Keratinocyte (primary cell): Measurements from ENCODE around the gene TRPM3. TPM values are rescaled to one million over a fixed set of nuclear protein-coding genes. Genes with fewer than 3 reads are reported as not detected.

ENCODE experiments used
- DNase-seq: peaks from one replicate; pipeline ENCODE4 v3.0.0-alpha.2; 2011; ENCODE audit warnings: low read depth, missing footprints, low spot score
- FAIRE-seq: peaks from 2 replicates; lab custom pipeline; 2011; peaks lifted over from hg19 to GRCh38; lab: Jason Lieb, UNC
- H2AFZ ChIP-seq: 2 replicates; pipeline ENCODE4 v1.6.0; 2012; ENCODE audit warnings: low read length, control low read depth, inconsistent platforms; ENCODE audit not compliant: control insufficient read depth
- H3K27ac ChIP-seq: 2 replicates; pipeline ENCODE4 v1.5.1; 2011; ENCODE audit warnings: low read length; ENCODE audit not compliant: control insufficient read depth, insufficient read depth
- H3K27me3 ChIP-seq: 3 replicates; pipeline ENCODE4 v1.6.0; 2011; ENCODE audit warnings: low read length; ENCODE audit not compliant: control insufficient read depth, insufficient read depth; ENCODE audit errors: extremely low read depth
- H3K36me3 ChIP-seq, 2 experiments: 2 replicates in 1 of 2; 3 replicates in 1 of 2; pipeline ENCODE4 v1.5.1; 2011; ENCODE audit warnings: low read length in 2 of 2, mild to moderate bottlenecking in 1 of 2; ENCODE audit not compliant: control insufficient read depth in 2 of 2, insufficient read depth in 2 of 2; ENCODE audit errors: extremely low read depth in 1 of 2
- H3K4me1 ChIP-seq: 3 replicates; pipeline ENCODE4 v1.5.1; 2011; ENCODE audit warnings: low read length; ENCODE audit not compliant: control insufficient read depth, insufficient read depth; ENCODE audit errors: extremely low read depth
- H3K4me2 ChIP-seq: 3 replicates; pipeline ENCODE4 v1.6.0; 2011; ENCODE audit warnings: low read depth, low read length; ENCODE audit not compliant: control insufficient read depth, insufficient read depth; ENCODE audit errors: extremely low read depth
- H3K4me3 ChIP-seq, 3 experiments: fragments of 200-600 bp in 1 of 3; sonication (generic) in 1 of 3; 2 replicates in 2 of 3; 3 replicates in 1 of 3; pipeline ENCODE4 v1.5.1; 2011 to 2016; ENCODE audit warnings: low read length in 3 of 3, mild to moderate bottlenecking in 3 of 3, control low read depth in 2 of 3, inconsistent platforms in 1 of 3, low read depth in 1 of 3, mixed read lengths in 1 of 3, mixed run types in 1 of 3, moderate library complexity in 1 of 3; ENCODE audit not compliant: control insufficient read depth in 2 of 3, insufficient read depth in 2 of 3; ENCODE audit errors: extremely low read depth in 1 of 3
- H3K79me2 ChIP-seq: 2 replicates; pipeline ENCODE4 v1.6.0; 2012; ENCODE audit warnings: low read length; ENCODE audit not compliant: control insufficient read depth, insufficient read depth
- H3K9ac ChIP-seq: 3 replicates; pipeline ENCODE4 v1.6.0; 2011; ENCODE audit warnings: low read length; ENCODE audit not compliant: control insufficient read depth, insufficient read depth; ENCODE audit errors: extremely low read depth
- H3K9me1 ChIP-seq: 3 replicates; pipeline ENCODE4 v1.6.0; 2011; ENCODE audit warnings: low read length; ENCODE audit not compliant: control insufficient read depth, insufficient read depth; ENCODE audit errors: extremely low read depth
- H3K9me3 ChIP-seq: 2 replicates; pipeline ENCODE4 v1.5.1; 2012; ENCODE audit warnings: low read depth, low read length; ENCODE audit not compliant: control insufficient read depth
- H4K20me1 ChIP-seq: 3 replicates; pipeline ENCODE4 v1.6.0; 2011; ENCODE audit warnings: low read length; ENCODE audit not compliant: control insufficient read depth, insufficient read depth; ENCODE audit errors: extremely low read depth
- EZH2 ChIP-seq: IDR thresholded peaks from one replicate; pipeline ENCODE4 v1.6.1; 2012; ENCODE audit warnings: inconsistent platforms, mild to moderate bottlenecking, low read length, moderate library complexity
- dilution Hi-C: fragments of 300-500 bp; cut with MboI; formaldehyde crosslinking; loops from one replicate; pipeline ENCODE4 v1.7.0; 2020; ENCODE audit warnings: low sequenced_read_pairs; ENCODE audit not compliant: extremely low pct_ligation_motif_present
- polyA plus RNA-seq, 5 experiments: library from polyadenylated mRNA; depleted of rRNA in 3 of 5; stranded (reverse) in 3 of 5; stranded (forward) in 1 of 5; unstranded in 1 of 5; fragments of >200 nt; gene quantifications; 1 replicate in 1 of 5; 2 replicates in 3 of 5; 3 replicates in 1 of 5; pipeline versions ENCODE4 v1.2.1 to v1.2.3, GENCODE V29; 2011 to 2012; ENCODE audit warnings: missing spikeins in 2 of 5, low read depth in 1 of 5, low replicate concordance in 1 of 5
- TF ChIP-seq, protein P1 (sequence below), 3 experiments: IDR thresholded peaks in 1 of 3; conservative IDR thresholded peaks in 1 of 3; optimal IDR thresholded peaks in 1 of 3; 2 replicates in 2 of 3; 3 replicates in 1 of 3; pipeline versions ENCODE3 to v1.5.1; 2011; ENCODE audit warnings: low read length in 3 of 3, mild to moderate bottlenecking in 3 of 3, moderate library complexity in 2 of 3, control low read depth in 1 of 3, inconsistent platforms in 1 of 3; ENCODE audit not compliant: insufficient read depth in 2 of 3; ENCODE audit errors: extremely low read depth in 1 of 3

The TRPM3 gene
- polyA plus RNA-seq, 1 donor (not counting 4 experiments of a cell fraction or from before 2014, with no cell fraction given) = 0.03 TPM

DNA sequence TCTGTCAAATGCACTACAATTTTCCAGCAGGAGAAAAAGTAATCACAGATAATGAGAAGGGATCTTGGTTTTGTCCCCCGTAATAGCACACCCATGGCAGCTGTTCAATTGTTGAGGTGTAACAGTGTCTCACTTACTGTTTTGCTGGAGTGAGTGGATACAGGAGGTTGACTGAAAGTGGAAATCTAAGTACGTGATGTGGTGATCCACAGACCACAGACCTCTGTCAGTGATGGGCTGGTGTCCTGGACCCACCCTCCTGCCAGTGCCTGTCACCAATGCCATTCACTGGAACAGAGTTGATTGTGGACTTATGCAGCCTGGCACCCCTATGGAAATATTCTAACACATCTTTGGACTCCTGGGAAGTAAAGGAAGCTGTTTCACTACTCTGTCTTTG is 261.7 kb downstream of the TRPM3 start:
- Histone ChIP-seq H4K20me1 (no peaks in the 10 kb centered on the region), H3K4me2 (no peak overlapping the region), H3K9ac (no peak overlapping the region), H3K36me3 (no peaks in the 10 kb centered on the region), H3K4me1 (no peaks in the 10 kb centered on the region), H3K4me3 (no peak overlapping the region), H3K79me2 (no peaks in the 10 kb centered on the region), H3K9me1 (no peaks in the 10 kb centered on the region), H3K27ac (no peak overlapping the region), H2AFZ (no peak overlapping the region), H3K27me3 (no peaks in the 10 kb centered on the region), H3K9me3 (no peaks in the 10 kb centered on the region)
- dilution Hi-C loops = no loop called here
- no peak for DNase-seq
- FAIRE-seq = no peak
- TF ChIP-seq EZH2 = no peak
- TF ChIP-seq, protein P1, sequence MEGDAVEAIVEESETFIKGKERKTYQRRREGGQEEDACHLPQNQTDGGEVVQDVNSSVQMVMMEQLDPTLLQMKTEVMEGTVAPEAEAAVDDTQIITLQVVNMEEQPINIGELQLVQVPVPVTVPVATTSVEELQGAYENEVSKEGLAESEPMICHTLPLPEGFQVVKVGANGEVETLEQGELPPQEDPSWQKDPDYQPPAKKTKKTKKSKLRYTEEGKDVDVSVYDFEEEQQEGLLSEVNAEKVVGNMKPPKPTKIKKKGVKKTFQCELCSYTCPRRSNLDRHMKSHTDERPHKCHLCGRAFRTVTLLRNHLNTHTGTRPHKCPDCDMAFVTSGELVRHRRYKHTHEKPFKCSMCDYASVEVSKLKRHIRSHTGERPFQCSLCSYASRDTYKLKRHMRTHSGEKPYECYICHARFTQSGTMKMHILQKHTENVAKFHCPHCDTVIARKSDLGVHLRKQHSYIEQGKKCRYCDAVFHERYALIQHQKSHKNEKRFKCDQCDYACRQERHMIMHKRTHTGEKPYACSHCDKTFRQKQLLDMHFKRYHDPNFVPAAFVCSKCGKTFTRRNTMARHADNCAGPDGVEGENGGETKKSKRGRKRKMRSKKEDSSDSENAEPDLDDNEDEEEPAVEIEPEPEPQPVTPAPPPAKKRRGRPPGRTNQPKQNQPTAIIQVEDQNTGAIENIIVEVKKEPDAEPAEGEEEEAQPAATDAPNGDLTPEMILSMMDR (optimal IDR thresholded peaks at IDR 0.05 in 1 of 3, IDR thresholded peaks at IDR 0.05 in 1 of 3, conservative IDR thresholded peaks at IDR 0.05 in 1 of 3; ENCODE audit: extremely low read depth in 1 of 3, insufficient read depth in 2 of 3, low read length in 3 of 3) = no peak

DNA sequence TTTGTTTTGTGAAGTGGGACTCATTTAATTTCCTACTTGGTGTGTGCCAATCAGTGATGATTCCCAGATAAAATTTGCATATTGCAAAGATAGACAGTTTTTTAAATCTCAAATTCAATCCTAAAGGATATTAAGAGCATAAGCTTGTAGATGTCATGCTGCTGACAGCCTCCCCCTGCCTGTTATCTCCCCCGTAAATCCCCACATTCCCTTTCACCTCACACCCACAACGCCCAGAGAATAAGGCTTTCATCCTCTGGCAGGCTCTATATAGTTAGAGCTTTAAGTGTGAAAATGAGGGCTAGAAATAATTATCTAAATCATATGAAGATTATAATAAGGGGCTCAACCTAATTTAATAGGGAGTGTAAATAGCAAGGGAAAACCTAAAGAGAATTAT is 265.0 kb downstream of the TRPM3 start:
- no peak for TF ChIP-seq EZH2
- TF ChIP-seq, protein P1 (optimal IDR thresholded peaks at IDR 0.05 in 1 of 3, IDR thresholded peaks at IDR 0.05 in 1 of 3, conservative IDR thresholded peaks at IDR 0.05 in 1 of 3; ENCODE audit: extremely low read depth in 1 of 3, insufficient read depth in 2 of 3, low read length in 3 of 3) = no peak
- Histone ChIP-seq H3K27ac (no peak overlapping the region), H3K4me3 (no peak overlapping the region), H2AFZ (no peak overlapping the region), H3K79me2 (no peaks in the 10 kb centered on the region), H3K4me2 (no peak overlapping the region), H3K36me3 (no peaks in the 10 kb centered on the region), H3K9ac (no peak overlapping the region), H3K27me3 (no peaks in the 10 kb centered on the region), H3K4me1 (no peaks in the 10 kb centered on the region), H3K9me1 (no peaks in the 10 kb centered on the region), H4K20me1 (no peaks in the 10 kb centered on the region), H3K9me3 (no peaks in the 10 kb centered on the region)
- no peak for DNase-seq
- dilution Hi-C loops = no loop called here
- FAIRE-seq = no peak
